ENCODE data around the gene CFAP46.
A peak's percentile ranks its signal among the peaks of the same experiment; 100 is the strongest.
"Not testable (repeated sequence)": the region's sequence is repeated elsewhere in the genome, so short reads cannot be mapped to it uniquely, and the experiment has no call there.

CFAP46 gene

GRCh38 chr10:132913559-132914115 lies 28.7 kb downstream of the CFAP46 start:
- DNase-seq (ENCODE audit: low read depth in 2 of 2), result no peak

GRCh38 chr10:132912713-132913558 lies 29.4 kb downstream of the CFAP46 start:
- no peak for DNase-seq (ENCODE audit: low read depth in 2 of 2)

- no peak for DNase-seq (ENCODE audit: low read depth in 2 of 2)
Observed at GRCh38 chr10:132912225-132912712, 30.1 kb downstream of the CFAP46 start.

GRCh38 chr10:132911786-132912097 lies 30.6 kb downstream of the CFAP46 start:
- DNase-seq (ENCODE audit: low read depth in 2 of 2), result no peak

GRCh38 chr10:132910901-132911785 lies 31.2 kb downstream of the CFAP46 start:
- DNase-seq (ENCODE audit: low read depth in 2 of 2), result no peak

- no peak for DNase-seq (ENCODE audit: low read depth in 2 of 2)
Observed at GRCh38 chr10:132910186-132910880, 32.0 kb downstream of the CFAP46 start.

- no peak for DNase-seq (ENCODE audit: low read depth in 2 of 2)
Observed at GRCh38 chr10:132909491-132910071, 32.8 kb downstream of the CFAP46 start.

- no peak for DNase-seq (ENCODE audit: low read depth in 2 of 2)
Observed at GRCh38 chr10:132908621-132909295, 33.6 kb downstream of the CFAP46 start.

- DNase-seq (ENCODE audit: low read depth in 2 of 2), result no peak
Observed at GRCh38 chr10:132907821-132908620, 34.3 kb downstream of the CFAP46 start.

GRCh38 chr10:132906836-132907235 lies 35.5 kb downstream of the CFAP46 start:
- DNase-seq (ENCODE audit: low read depth in 2 of 2), result no peak

- no peak for DNase-seq (ENCODE audit: low read depth in 2 of 2)
Observed at GRCh38 chr10:132906106-132906505, 36.3 kb downstream of the CFAP46 start.

- no peak for DNase-seq (ENCODE audit: low read depth in 2 of 2)
Observed at GRCh38 chr10:132905661-132906060, 36.7 kb downstream of the CFAP46 start.

- DNase-seq (ENCODE audit: low read depth in 2 of 2), result peak in 1 of 2 experiments; percentile 14
Observed at GRCh38 chr10:132904814-132905649, 37.3 kb downstream of the CFAP46 start.

GRCh38 chr10:132904181-132904813 lies 38.1 kb downstream of the CFAP46 start:
- DNase-seq (ENCODE audit: low read depth in 2 of 2), result peak in 1 of 2 experiments; percentile 44

- not testable (repeated sequence) for DNase-seq (ENCODE audit: low read depth in 2 of 2)
Observed at GRCh38 chr10:132902656-132903575, 39.5 kb downstream of the CFAP46 start.

GRCh38 chr10:132901351-132901750 lies 41.0 kb downstream of the CFAP46 start:
- DNase-seq (ENCODE audit: low read depth in 2 of 2), result no peak

- no peak for DNase-seq (ENCODE audit: low read depth in 2 of 2)
Observed at GRCh38 chr10:132900211-132900756, 42.1 kb downstream of the CFAP46 start.
